ENCODE data around the gene HCRTR1.

Gene HCRTR1

DNA sequence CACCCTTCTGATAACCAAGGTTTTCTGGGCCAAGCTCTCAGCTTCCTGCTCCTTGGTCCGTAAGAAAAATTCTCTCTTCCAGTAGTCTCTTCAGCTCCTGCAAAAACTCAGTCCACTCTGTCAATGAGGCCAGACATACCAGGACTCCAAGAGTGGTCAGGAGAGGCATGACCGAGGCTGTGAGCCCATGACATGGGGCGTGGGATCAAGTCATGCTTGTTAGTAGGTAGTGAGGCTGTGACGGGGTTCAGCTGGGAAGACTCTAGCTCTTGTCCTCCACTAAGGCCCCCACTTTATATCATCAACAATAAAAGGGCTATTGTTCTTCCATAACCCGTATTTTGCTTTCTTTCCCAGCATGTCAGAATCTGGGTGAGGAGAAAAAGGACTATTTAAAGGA is 10.1 kb upstream of the HCRTR1 start:
- TF ChIP-seq, protein P1, sequence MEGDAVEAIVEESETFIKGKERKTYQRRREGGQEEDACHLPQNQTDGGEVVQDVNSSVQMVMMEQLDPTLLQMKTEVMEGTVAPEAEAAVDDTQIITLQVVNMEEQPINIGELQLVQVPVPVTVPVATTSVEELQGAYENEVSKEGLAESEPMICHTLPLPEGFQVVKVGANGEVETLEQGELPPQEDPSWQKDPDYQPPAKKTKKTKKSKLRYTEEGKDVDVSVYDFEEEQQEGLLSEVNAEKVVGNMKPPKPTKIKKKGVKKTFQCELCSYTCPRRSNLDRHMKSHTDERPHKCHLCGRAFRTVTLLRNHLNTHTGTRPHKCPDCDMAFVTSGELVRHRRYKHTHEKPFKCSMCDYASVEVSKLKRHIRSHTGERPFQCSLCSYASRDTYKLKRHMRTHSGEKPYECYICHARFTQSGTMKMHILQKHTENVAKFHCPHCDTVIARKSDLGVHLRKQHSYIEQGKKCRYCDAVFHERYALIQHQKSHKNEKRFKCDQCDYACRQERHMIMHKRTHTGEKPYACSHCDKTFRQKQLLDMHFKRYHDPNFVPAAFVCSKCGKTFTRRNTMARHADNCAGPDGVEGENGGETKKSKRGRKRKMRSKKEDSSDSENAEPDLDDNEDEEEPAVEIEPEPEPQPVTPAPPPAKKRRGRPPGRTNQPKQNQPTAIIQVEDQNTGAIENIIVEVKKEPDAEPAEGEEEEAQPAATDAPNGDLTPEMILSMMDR (IDR thresholded peaks at IDR 0.05; ENCODE audit: control insufficient read depth, insufficient read depth, low read depth, low read length, missing control alignments) = no peak
- no peak for DNase-seq (ENCODE audit: low read depth)
- no peak overlapping the region for H3K4me3 ChIP-seq (ENCODE audit: control insufficient read depth, low read depth, low read length)

DNA sequence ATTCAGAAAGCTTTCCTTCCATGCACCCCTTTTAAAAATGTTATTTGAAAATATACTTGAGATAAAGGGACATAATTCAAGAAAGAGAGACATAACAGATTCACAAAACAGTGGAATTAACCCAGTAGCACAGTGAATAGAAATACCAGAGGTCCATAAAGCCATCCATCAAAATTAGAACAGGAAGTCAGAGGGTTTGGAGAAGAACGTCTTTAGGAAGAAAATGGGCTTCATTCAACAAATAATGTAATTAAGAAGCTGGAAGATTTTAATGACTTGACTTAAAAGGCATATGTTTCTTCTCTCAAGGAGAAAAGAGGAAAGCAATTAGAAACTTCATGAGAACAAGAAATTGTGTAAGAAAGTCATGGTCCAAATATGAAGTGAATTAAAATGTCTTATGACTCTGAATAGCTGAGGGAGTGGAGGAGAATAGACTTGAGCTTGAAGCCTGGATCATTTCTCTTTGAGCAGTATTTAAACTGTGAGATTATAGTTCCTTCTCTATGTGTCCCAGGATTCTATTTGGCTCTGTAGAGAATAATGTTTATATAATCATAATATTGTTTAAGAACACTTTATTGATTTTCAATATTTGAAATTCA is 7.9 kb upstream of the HCRTR1 start:
- H3K4me3 ChIP-seq (ENCODE audit: control insufficient read depth, low read depth, low read length) = no peak overlapping the region
- TF ChIP-seq, protein P1 (IDR thresholded peaks at IDR 0.05; ENCODE audit: control insufficient read depth, insufficient read depth, low read depth, low read length, missing control alignments) = no peak
- DNase-seq (ENCODE audit: low read depth) = no peak

DNA sequence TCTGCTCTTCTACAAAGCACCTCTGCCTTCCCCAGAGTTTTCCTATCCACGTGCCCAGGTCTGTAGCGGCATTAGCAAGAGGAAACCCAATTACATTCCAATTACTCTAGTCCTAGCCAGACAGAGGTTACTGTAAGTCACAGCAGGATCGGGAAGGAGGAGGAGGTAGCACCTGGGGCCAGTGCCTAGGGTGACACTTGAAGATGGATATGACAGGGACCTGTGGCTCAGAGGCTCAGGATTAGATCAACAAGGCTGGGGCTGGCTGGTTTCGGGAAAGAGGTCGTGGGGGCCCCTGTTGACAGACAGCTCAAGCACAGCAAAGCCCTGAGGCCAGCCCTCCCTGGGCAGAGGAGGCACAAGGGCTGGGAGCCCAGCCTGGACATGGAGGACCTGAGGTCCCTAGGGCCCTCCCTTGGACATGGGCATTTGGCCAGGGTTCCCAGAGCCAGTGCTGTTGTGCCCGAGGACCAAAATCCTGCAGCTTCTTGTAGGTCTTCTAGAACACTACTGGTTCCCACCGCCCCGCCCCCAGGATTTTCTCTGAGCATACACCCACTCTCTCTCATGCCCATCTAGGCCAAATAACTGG is 3.0 kb upstream of the HCRTR1 start:
- TF ChIP-seq, protein P1 (IDR thresholded peaks at IDR 0.05; ENCODE audit: control insufficient read depth, insufficient read depth, low read depth, low read length, missing control alignments) = no peak
- H3K4me3 ChIP-seq (ENCODE audit: control insufficient read depth, low read depth, low read length) = no peak overlapping the region
- no peak for DNase-seq (ENCODE audit: low read depth)

DNA sequence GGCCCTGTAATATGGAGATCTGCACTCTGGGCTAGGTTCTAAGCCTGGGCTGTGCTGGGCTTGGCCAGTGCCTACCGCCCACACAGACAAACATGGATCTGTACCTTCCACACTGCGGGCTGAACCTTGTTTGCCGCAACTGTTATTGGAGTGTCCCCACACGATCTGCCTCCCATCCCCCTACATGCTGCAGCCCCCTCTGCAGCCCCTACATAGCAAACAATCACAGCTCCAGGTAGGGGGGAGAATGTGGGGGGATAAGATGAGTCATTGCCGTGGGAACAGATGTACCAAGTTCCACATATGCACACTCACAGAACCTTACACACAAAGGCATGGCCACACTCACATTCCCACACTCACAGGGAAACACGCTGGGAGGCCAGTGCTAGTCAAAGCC is 2.1 kb upstream of the HCRTR1 start:
- TF ChIP-seq, protein P1 (IDR thresholded peaks at IDR 0.05; ENCODE audit: control insufficient read depth, insufficient read depth, low read depth, low read length, missing control alignments) = no peak
- H3K4me3 ChIP-seq (ENCODE audit: control insufficient read depth, low read depth, low read length) = no peak overlapping the region
- DNase-seq (ENCODE audit: low read depth) = no peak

DNA sequence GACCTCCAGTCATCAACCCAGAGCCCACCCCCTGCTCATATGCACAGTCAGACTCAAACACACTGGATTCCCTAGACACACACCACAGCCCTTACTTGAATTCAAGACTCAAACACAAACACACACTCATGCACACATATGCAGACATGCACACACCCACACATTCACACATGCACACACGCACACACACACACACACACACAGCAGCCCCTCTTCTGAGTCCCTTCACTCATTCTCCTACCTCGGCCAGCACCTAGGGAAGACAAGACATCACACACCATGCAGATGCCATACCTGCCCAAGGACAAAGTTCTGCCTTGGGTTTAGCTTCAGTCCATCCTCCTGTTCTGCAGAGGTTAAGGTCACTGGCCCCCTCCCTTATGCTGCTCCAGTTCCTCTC is 1.6 kb upstream of the HCRTR1 start:
- TF ChIP-seq, protein P1 (IDR thresholded peaks at IDR 0.05; ENCODE audit: control insufficient read depth, insufficient read depth, low read depth, low read length, missing control alignments) = no peak
- H3K4me3 ChIP-seq (ENCODE audit: control insufficient read depth, low read depth, low read length) = no peak overlapping the region
- no peak for DNase-seq (ENCODE audit: low read depth)

DNA sequence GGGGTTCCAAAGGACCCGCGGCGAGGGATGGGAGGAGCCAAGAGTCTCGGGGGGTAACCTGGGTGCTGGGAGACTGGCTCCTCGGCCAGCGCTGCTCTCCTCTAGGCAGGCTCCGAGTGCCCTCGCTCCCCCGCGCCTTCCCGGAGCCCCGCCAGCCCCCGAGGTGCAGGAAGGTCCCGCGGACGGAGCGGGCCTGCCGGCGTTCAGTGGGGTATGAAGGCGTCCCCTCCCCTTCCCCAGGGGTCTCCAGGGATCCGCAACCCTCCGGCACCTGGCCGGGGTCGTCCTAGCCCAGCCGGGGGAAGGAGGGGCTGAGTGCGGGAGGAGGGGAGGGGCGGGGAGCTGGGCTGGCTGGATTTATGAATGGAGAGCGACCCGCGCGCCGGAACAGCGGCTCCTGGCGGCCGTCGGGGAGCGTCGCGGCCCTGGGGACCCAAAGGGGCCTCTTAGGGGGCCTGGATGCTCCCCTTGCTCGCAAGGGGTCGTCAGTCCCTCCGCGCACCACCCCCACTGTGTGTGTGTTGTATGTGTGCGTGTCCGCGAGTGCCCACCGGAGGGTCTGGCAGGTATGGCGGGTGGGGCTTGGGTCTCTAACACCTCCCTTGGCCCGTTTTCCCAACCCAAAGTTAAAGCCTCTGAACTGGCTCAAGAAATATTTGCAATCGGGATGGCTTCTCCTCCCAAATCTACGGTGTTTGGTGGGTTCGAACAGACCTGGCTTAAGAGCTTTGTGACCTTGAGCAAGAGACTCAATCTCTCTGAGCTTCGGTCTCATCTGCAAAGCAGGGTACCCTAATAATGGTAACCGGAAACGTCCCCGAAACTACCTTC is 642 bp downstream of the HCRTR1 start:
- DNase-seq (ENCODE audit: low read depth) = no peak

More for the DNA sequence above, 642 bp downstream of the HCRTR1 start:
- H3K4me3 ChIP-seq (ENCODE audit: control insufficient read depth, low read depth, low read length) = peak overlapping the region; percentile 56
- TF ChIP-seq, protein P1 (IDR thresholded peaks at IDR 0.05; ENCODE audit: control insufficient read depth, insufficient read depth, low read depth, low read length, missing control alignments) = peak; percentile 87

All from AG09309 (cell line).